RKO (cell line): Measurements from ENCODE around the gene QRFP.
A peak's percentile ranks its signal among the peaks of the same experiment; 100 is the strongest.

ENCODE experiments used
- DNase-seq: peaks from one replicate; pipeline ENCODE4 v3.0.0-alpha.2; 2016; ENCODE audit warnings: low spot score

QRFP gene

DNA sequence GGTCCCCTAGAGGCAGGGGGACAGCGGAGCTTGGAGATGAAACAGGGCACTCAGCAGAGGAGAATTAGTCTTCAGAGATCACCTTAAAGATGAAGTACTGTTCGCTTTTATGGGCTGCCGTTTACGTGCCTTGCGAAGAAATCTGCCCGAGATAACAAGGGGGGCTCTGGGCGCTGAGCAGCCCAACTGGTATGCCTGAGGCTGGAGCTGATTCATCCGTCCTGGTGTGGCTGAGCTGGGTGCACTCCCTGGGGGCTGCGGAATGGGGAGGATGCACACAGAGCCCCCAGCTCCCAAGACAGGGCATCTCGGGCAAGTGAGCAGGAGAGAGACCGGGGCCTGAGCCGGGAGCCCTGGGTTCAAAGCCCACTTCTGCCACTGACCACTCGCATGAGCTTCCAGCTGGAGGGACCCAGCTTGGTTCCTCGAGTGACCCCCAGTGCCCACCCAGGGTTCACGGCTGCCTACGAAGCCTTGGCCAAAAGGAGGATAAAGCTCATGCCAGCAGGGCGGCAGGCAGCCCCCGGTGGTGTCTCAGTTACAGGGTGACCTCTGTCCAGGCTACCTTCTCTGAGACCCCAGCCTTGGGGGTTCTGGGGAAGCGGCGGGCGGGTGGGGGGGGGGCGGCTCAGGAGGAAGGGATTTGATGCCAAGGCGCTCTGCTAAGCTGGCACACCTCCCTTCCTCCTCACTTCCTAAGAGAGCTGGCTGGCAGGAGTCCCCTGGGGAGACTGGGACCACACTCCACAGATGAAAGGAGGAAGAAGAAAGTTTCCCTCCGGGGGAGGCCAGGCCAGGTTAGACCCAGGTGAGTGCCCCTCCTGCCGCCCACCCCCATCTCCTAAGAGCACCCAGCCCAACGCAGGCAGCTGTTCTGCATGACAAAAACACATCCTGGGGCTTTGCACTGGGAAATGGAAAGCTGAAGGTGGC, 36.8 kb upstream of the QRFP start:
- peak; percentile 40 for DNase-seq

DNA sequence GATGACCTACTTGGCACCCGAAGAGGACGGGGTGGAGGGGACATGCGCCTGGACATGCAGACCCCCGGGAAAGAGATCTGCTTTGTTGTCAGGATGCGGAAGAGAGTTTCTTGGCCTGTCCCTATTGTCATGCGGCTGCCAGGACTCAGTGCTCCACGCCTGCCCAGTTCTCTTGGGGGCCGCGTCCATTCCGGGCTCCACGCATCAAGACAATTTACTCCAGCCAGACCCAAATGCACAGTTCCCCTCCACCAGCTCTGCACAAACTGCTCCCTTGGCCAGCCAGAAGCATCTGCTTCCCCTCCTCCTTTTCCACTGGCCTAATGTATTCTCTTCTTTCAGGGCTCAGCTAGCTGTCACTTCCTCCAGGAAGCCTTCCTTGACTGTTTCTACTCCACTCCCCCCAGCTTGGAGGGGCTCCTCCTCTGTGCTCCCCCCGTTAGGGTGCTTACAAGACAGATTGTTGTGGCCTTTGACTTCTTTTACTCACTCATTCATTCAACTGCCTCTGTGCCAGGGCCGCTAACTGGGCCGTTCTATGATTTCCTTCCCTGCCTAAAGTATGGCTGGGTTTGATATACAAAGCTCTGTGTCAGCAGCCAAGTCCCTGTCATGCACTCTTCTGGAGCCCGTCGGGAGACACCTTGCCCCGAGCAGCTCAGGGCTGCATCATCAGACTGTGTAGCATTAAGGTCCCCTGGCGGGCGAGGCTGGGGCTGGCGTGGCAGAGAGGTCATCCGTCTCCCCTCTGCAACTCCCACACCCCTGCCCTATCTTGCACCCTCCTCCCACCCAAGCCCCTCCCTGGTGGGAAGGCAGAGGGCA, 35.9 kb upstream of the QRFP start:
- no peak for DNase-seq

DNA sequence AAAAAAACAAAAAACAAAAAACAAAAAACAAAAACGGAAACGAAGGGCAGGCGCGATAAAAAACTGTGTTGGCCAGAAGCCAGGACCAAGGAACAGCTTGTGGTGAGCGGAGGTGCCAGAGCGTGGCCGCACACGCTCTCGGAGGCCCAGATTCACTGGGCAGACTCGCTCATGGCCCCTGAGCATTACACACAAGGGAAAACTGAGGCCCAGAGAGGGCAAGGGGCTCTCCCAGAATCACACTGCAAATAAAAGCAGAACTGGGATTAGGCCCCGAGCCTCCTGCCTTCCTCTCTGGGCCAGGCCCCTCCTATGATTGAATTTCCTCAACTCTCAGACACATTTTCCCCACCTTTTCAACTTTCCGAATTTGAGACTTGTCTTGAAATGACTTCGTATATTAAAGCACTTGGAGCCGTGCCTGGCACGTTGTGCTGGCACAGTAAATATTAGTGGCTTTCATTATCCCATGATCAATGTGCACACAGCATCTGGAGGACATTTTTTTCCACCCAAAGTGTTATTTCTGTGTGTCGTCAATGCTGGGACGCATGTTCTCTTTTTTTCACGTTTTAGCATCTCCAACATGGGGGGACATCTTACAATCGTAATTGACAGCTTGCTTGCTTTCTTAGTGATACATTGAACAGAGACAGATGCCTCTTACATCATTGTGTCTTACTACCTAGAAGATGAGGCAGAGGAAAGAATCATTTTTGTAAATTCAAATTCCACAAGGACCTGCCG, 35.1 kb upstream of the QRFP start:
- DNase-seq: no peak

DNA sequence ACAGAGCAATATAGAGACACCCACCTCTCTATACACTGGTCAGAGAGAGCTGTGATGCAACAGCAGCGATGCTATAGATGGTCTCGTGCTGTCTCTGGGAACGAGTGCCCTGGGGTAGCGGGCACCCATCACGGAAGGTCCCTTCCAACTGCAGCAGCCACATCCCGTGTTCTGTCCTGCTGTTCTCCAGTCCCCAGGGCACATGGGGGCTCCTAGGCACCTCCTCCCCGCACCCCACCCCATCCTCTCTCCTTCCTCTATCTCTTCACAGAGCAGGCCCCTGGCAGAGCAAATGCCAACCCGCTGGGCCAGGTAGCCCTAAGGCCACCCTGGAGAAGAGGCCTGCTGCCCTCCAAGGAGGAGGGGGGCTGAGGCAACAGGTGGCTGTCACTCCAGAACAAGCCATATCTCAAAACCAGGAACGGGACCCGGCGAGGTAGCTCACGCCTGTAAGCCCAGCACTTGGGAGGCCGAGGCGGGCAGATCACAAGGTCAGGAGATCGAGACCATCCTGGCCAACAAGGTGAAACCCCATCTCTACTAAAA, 34.3 kb upstream of the QRFP start:
- no peak for DNase-seq

DNA sequence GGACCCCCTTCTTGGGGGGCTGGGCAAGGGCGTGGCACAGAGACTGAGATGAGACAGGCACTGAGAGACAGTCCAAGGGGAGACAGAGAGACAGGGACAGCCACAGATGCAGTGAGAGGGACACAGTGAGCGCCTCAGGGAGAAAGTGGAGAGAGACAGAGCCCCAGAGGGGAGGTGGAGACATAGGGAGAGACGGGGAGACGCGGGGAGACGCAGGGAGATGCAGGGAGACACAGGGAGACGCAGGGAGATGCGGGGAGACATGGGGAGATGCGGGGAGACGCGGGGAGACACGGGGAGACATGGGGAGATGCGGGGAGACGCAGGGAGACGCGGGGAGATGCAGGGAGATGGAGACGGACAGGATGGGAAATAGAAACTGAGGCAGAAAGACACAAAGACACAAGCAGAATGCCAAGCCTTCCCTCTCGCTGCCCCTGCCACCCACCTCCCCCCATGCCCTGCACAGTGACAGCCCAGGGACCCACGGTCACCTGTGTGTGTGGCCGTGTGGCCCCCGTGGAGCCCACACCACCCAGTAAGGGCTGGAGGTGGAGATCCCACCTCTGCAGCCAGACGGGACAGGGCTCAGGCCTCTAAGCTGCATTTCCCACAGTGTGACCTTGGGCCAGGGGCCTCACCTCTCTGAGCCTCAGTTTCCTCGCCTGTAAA, 33.7 kb upstream of the QRFP start:
- DNase-seq: no peak

DNA sequence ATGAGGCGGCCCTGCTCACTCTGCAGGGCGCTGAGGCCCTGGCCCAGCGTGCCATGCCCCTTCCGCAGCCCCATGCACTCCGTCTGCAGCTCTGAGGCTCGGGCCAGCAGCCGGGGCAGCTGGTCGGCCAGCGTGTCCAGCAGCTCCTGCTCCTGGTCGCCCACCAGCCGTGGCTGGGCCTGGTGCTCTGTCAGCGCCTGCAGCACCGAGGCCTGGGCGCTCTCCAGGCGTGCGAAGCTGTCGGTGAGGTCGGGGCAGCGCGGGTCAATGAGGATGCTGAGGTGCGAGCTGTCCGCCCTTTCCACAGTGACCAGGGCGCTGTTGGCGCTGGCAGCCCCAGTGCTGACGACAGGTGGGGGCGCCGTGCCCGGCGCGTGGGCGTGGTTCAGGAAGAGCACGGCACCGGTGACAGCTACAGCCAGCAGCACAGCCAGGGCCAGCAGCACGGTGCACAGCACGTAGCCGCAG, 33.0 kb upstream of the QRFP start:
- no peak for DNase-seq

DNA sequence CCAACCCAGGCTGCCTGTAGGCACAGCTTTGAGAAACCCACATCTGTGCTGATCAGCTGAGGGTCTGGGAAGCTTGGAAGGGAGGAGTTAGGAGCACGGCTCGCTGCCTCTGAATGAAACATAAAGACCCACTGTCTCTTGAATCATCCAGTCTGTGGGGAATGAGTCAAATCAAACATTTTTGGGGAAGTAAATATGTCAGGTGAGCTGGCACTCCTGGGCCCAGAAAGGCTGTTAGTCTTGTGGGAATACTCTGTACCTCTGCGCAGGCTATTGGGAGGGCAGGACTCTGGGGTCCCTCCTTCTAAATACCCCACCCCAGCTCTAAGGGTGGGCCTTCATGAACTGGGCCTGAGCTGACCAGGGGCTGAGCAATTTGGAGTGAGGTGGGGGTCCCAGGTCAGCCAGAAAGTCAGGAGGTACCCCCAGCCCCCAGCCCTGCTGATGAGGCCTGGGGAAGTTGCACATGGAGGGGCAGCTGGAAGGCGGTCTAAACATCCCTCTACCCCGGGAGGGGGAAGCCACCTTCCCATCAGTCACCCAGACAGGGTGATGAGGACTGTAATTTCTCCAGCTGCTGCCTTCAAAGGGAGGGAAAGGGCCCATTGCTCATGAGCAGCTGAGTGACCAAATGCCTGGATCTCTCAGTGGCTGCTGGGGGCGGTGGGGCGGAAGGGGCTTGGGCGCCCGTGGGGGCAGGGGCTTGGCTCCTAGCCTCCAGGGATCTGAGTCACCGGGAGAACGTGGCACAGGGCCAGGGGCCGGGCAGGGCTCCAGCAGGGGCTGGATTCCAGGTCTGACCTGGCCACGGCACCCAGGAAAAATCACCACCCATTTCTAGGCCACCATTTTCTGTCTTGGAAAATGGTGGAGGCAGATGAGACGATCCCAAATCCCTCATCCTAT, 31.6 kb upstream of the QRFP start:
- DNase-seq: peak; percentile 63

DNA sequence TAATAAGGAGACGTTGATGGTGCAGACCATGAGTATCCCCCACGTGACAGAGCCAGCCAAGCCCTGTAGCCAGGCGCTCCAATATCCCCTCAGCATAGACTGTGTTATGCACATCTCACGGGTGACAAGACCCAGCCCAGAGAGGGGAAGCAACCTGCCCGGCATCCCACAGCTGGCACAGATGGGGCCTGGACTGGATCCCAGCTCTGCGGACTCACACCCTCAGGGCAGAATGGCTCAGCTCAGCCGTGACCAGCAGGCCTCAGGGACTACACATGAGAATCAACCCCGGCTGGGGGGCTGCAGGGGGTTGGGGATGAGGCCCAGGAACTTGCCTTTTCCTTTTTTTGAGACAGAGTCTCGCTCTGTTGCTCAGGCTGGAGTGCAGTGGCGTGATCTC, 30.7 kb upstream of the QRFP start:
- no peak for DNase-seq

DNA sequence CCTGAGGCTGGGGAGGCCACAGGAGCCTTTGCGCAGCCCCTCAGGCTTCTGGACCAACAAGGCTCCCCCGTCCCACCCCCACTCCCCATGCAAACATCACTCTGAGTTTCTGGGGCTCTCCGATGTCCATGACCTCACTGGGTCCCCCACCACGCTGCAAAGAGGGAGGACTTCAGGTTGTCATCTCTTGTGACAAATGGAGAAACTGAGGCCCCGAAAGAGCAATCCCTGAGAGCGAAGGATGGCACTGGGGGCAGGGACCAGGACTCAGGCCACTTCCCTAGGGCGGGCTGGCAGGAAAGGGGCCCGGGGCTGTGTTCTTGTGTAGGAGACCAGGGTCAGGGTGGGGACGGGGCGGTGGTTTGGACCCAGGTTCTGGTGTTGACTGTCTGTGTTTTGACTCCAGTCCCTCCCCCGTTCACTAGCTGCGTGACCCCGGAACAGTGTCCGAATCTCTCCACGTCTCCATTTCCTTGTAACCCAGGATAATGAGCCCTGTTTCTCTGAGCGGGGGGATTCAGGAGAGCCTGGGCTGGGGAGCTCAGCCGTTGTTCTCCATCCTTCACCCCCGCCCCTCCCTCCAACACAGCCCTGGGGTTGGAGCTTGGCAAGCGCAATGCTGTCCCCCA, 28.6 kb upstream of the QRFP start:
- DNase-seq: no peak

DNA sequence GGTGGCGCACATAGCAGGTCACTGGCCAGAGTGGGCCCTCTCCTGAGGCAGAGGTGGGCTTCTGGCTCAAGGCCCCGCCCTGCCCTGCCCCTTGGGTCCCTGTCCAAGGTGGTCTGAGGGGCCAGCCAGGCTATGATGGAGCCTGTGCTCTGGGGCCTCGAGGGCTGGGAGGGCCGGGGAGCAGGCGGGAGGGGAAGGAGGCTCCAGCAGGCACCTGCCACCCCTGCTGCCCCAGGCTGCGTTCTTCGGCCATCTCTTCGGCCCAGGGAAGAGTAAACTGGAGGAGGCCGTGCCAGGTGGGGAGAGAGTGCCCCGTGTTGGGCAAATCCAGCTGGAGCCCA, 27.8 kb upstream of the QRFP start:
- DNase-seq: no peak

DNA sequence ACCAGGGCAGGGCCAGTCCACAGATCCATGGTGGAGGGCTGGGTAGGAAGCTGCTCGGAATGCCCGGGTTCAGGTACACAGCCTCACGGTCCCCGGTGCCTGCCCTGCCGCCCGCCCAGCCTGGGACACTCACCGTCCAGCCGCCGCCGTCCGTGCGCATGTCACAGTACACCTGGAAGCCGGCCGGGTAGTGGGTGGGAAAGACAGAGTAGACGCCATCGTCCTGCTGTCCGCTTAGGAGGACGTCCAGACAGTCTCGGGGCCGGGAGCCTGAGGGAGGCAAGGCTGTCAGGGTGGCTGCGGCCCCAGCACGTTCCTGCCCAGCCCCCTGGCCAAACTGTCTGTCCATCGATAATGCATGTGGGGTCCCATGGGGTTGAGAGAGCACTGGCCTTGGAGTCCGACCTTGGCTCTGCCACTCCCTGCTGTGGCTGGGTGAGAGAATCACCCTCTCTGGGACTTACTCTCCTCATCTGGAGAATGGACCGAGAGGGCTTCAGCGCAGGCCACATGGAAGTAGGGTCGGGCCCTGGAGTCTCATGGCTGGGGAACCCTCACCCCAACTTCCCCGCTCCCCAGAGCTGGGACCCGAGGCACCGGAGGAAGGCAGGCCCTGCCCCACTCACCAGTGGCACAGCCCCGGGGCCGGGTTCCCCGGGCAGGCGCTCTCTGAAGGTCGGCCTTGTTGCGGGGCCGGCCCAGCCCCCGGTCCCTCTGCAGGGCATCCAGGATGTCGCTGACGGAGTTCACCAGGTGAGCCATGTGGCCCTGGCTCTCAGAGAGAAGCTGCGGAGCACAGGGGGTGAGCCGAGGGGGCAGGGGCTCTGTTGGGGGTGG, 27.2 kb upstream of the QRFP start:
- DNase-seq: no peak

DNA sequence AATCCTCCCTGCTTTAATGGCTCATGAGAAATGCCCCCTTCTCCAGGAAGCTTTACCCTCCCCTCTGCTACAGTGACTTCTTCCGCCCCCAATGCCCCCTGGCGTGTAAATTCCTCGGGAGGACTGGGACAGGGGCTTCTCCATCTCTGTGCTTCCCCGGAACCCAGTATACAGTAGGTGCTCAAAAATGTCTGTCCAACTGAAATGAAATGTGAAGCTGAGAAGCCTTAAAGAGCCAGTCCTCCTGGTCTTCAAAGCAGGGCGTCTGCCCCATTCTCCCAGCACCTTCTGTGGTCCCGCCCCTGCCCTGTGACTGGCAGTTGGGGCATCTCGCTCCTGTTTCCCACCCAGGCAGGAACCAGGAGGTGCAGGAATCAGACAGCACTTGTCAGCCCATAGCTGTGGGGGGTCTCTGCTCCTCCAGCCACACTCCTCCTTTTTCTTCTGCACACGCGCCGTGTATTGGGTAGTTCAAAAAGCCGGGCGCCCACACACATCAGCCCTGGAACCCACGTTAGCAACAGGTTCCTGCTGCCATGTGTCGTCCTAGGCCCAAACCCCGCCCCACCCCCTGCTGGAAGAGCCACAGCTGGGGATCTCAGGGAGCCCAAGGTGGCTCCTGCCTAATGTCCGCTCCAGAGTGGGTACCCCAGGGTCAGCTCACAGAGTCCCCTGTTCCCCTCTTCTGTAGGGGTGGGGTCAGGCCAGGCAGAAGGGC, 26.4 kb upstream of the QRFP start:
- no peak for DNase-seq

DNA sequence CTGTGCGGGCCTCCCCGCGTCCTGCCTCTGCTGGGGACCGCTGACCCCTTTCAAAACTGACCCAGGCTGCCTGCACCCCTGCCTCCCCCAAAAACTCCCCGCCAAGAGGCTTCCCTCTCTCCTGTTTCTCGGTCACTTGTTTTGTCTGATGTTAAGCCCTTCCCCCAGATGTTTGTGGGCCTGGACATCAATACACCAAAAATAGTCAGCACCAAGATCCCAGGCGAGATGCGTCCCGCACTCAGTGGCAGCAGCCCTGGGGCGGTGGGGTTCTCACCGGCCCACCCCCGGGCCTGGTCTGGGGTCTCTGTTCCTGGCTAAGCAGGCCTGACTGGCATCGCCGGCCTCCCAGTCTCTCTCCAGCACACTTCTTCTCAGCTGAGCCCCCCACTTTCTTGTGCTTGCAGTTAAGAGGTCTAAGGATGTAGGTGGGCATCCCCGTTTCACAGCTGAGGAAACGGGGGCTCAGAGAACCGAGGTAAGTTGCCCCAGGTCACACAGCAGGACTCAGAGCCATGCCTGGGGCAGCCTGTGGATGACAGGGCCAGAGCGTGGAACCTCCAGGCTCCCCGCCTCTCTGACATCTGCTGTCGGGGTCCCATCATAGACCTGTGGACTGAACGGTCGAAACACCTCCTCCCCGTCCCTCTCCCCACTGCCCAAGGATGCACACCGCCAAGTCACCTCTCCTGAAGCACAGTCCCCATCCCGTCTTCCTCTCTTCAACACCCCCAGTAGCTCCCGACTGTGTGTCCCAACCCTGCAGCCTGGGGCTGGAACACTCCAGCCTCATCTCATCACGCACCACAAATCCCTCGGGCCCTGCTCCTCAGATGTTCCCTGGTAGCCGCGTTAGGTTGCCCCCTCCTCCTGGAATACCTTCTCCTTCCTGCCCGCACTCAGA, 25.6 kb upstream of the QRFP start:
- no peak for DNase-seq

DNA sequence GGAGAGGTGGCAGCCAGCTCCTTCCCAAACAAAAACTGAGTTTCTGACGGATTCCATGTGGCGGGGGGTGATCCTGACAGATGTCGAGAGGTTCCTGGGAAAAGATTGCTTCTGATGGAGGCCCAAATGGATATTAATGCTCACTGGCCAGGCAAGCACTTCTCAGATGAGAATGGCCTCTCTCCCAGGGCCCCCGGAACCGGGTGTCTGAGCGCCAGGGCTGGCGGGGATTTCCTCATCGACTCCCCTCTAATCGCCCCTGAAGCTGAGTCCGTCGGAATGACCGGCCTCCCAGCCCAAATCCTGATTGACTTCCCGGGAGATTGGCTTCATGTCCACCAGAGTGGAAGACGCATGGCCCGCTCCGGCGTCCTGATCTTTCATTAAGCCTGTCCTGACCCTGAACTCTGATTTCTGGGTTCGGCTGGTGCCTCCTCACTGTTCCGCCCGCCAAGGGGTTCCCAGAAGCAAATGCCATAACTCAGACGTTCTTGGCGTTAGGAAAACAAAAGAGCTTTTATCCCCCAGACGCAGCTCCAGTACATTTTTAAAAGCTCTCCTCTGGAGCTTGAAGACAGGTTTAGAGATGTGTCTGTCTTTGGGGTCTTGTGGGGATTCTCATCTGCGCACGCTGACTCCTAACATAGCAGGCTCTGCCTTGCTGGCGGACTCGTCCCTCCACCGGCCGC, 24.8 kb upstream of the QRFP start:
- DNase-seq: no peak

DNA sequence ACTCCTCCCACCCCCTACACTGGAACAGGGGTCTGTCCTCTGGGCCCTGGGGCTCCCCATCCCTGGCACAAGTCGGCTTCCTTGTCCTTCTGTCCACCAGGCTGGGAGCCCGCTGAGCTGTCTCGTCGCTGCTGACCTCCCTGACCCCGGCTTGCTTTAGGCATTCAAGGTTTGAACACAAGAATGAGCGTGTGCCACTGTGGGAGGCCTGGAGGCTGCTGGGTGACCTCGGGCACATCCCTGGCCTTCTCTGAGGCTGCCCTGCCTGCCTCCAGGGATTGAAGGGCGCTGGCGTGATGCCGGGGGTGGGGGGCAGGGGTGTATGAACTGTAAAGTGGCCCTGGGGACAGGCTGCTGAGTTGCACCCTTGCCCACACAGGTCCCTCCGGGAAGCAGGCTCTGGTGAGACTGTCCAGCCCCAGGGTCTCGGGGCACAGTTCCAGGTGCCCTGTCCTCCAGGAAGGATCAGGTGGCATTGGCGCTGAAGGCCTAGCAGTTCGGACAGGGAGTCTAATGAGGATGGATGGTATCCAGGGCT, 24.2 kb upstream of the QRFP start:
- DNase-seq: no peak

DNA sequence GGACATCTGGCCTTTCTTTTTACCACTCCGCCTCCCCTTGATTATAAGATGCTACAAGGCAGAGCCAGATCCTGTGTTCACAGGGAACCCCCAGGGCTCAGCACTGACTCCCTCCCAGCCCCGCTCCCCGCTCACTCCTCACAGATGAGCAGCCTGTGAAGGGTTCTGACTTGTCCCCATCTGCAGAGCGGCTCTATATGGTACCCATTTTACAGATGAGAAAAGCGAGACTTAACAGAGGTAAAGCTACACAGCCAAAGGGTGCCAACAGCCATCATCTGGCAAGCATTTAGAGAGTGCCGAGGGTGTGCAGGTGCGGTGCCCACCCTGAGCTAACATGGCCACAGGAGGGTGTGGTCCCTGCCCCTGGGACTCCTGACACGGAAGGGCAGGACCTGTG, 23.6 kb upstream of the QRFP start:
- DNase-seq: no peak
